DND-41 (cell line): ENCODE data around the gene PHYHD1.

ENCODE experiments used
- ATAC-seq: fragments of 200-7000 bp; cut with Tn5 transposase; 3 replicates; pipeline ENCODE4 v1.9.1; 2021; ENCODE audit warnings: low read depth; ENCODE audit not compliant: insufficient read depth
- DNase-seq: peaks from one replicate; pipeline ENCODE4 v3.0.0-alpha.2; 2020
- H2AFZ ChIP-seq: 2 replicates; pipeline ENCODE4 v1.6.0; 2012; ENCODE audit warnings: low read depth, low read length
- H3K27ac ChIP-seq: 2 replicates; pipeline ENCODE4 v1.5.1; 2012; ENCODE audit warnings: low read length, inconsistent platforms
- H3K27me3 ChIP-seq: fragments of 200-600 bp; sonication (generic); 2 replicates; pipeline ENCODE4 v1.6.0; 2012; ENCODE audit warnings: low read length, mild to moderate bottlenecking, inconsistent platforms; ENCODE audit not compliant: insufficient read depth, poor library complexity
- H3K36me3 ChIP-seq: 2 replicates; pipeline ENCODE4 v1.5.1; 2012; ENCODE audit warnings: low read length, inconsistent platforms; ENCODE audit not compliant: insufficient read depth
- H3K4me1 ChIP-seq: 2 replicates; pipeline ENCODE4 v1.5.1; 2012; ENCODE audit warnings: mild to moderate bottlenecking, low read length; ENCODE audit not compliant: insufficient read depth
- H3K4me2 ChIP-seq: 2 replicates; pipeline ENCODE4 v1.6.0; 2012; ENCODE audit warnings: mild to moderate bottlenecking, moderate library complexity, low read length, inconsistent platforms; ENCODE audit not compliant: insufficient read depth
- H3K4me3 ChIP-seq, 2 experiments: fragments of 200-600 bp in 1 of 2; shearing (Covaris generic) in 1 of 2; 2 replicates each; pipeline ENCODE4 v1.5.1; 2012 to 2016; ENCODE audit warnings: inconsistent platforms in 2 of 2, low read length in 2 of 2, mild to moderate bottlenecking in 2 of 2, low read depth in 1 of 2, moderate library complexity in 1 of 2
- H3K79me2 ChIP-seq: 2 replicates; pipeline ENCODE4 v1.6.0; 2012; ENCODE audit warnings: low read length, inconsistent platforms; ENCODE audit not compliant: insufficient read depth
- H3K9ac ChIP-seq: 2 replicates; pipeline ENCODE4 v1.6.0; 2012; ENCODE audit warnings: low read depth, mild to moderate bottlenecking, inconsistent platforms, low read length, moderate library complexity
- H3K9me3 ChIP-seq: 2 replicates; pipeline ENCODE4 v1.5.1; 2012; ENCODE audit warnings: low read length, moderate library complexity, mild to moderate bottlenecking, inconsistent platforms; ENCODE audit not compliant: insufficient read depth, severe bottlenecking
- H4K20me1 ChIP-seq: 2 replicates; pipeline ENCODE4 v1.6.0; 2012; ENCODE audit warnings: low read length; ENCODE audit not compliant: insufficient read depth
- EZH2 ChIP-seq: IDR thresholded peaks from 3 replicates; pipeline ENCODE4 v1.6.1; 2012; ENCODE audit warnings: borderline replicate concordance, low read depth, mild to moderate bottlenecking, moderate library complexity, low read length, inconsistent platforms; ENCODE audit not compliant: severe bottlenecking
- TF ChIP-seq, protein P1 (sequence below): IDR thresholded peaks from 2 replicates; pipeline ENCODE4 v1.5.1; 2012; ENCODE audit warnings: borderline replicate concordance, low read length, moderate library complexity, mild to moderate bottlenecking; ENCODE audit not compliant: poor library complexity, severe bottlenecking; ENCODE audit errors: extremely low read depth

PHYHD1 gene

DNA sequence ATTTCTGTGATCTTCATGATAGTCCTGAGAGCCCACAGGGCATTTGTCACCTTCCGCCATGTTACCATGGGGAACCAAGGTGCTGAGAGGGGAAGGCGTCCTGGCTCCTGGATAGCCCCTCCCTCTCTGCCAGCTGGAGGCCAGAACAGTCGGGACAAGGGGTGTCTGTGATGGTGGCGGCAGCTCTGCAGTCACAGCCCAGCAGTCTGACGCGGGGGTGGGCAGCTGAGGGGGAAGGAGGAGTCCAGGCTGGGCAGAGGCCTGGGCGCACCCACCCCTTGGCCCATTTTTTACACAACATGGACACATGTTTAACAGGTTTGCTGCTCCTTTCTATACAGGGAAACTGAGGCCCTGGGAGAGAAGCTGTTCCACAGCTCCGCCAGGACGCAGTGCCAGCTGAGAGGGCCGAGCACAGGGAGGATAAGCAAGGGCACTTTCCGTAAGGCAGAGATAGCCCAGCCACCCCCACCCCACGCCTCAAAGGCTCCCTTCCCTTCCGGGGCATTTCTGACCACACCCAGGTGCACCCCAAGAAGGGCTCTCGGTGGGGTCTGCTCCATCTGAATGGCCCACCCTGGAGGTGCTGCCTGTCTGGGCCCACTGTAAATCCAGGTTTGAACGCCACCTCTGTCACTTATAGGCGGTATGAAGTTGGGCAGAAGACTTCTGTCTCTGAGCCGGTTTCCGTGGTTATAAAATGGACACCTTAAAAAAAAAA is 21.8 kb upstream of the PHYHD1 start:
- ATAC-seq (no peak), DNase-seq (no peak)
- Histone ChIP-seq H3K36me3 (peaks cover 11% of the 10 kb centered on the region; the same call in 1 of the 2 replicates), H2AFZ (no peak overlapping the region), H3K9ac (no peak overlapping the region), H3K4me3 (no peak overlapping the region), H3K4me2 (no peak overlapping the region), H3K79me2 (0 out of 2 replicates have a peak, but pooled peaks cover 3% of the 10 kb centered on the region), H3K27ac (no peak overlapping the region), H3K4me1 (peaks cover 10% of the 10 kb centered on the region), H3K9me3 (no peaks in the 10 kb centered on the region), H4K20me1 (peaks cover 7% of the 10 kb centered on the region), H3K27me3 (no peaks in the 10 kb centered on the region)
- no peak for TF ChIP-seq EZH2
- TF ChIP-seq, protein P1, sequence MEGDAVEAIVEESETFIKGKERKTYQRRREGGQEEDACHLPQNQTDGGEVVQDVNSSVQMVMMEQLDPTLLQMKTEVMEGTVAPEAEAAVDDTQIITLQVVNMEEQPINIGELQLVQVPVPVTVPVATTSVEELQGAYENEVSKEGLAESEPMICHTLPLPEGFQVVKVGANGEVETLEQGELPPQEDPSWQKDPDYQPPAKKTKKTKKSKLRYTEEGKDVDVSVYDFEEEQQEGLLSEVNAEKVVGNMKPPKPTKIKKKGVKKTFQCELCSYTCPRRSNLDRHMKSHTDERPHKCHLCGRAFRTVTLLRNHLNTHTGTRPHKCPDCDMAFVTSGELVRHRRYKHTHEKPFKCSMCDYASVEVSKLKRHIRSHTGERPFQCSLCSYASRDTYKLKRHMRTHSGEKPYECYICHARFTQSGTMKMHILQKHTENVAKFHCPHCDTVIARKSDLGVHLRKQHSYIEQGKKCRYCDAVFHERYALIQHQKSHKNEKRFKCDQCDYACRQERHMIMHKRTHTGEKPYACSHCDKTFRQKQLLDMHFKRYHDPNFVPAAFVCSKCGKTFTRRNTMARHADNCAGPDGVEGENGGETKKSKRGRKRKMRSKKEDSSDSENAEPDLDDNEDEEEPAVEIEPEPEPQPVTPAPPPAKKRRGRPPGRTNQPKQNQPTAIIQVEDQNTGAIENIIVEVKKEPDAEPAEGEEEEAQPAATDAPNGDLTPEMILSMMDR = no peak

DNA sequence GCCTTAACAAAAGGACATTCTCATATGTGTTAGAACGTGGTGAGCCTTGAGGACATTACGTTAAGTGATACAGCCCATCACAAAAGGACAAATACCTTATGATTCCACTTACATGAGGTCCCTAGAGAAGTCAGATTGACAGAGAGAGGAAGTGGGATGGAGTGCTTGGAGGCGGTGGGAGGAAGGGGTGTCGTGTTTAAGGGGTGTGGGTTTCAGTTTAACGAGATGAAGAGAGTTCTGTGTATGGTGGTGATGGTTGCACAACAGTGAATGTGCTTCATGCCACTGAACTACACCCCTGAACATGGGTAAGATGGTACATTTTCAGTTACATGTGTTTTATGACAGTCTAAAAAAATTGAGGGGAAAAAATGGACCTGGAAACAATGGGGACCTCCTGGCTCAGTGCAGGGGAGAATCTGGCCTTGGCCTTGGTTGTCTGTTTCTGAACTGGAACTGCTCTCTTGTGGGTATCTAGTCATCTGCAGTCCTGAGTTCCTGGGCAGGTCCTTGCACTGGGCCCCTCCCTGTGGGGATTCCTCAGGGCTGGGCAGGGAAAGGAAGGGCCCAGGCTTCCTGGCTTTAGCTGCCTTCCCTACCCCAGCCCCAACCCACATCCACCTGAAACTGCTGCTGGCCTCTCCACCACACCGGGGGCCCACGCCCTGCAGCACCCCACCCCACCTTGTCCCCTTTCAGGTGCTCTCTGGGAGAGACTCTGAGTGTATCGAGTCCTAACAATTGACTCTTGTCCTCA is 21.0 kb upstream of the PHYHD1 start:
- no peak for DNase-seq
- no peak for ATAC-seq
- Histone ChIP-seq H3K4me1 (peaks cover 10% of the 10 kb centered on the region), H3K79me2 (0 out of 2 replicates have a peak, but pooled peaks cover 3% of the 10 kb centered on the region), H3K27ac (no peak overlapping the region), H3K36me3 (peaks cover 10% of the 10 kb centered on the region; the same call in 1 of the 2 replicates), H4K20me1 (peaks cover 7% of the 10 kb centered on the region), H2AFZ (no peak overlapping the region), H3K4me2 (no peak overlapping the region), H3K9ac (no peak overlapping the region), H3K27me3 (no peaks in the 10 kb centered on the region), H3K4me3 (no peak overlapping the region), H3K9me3 (no peaks in the 10 kb centered on the region)
- TF ChIP-seq EZH2 = no peak
- TF ChIP-seq, protein P1 = no peak

DNA sequence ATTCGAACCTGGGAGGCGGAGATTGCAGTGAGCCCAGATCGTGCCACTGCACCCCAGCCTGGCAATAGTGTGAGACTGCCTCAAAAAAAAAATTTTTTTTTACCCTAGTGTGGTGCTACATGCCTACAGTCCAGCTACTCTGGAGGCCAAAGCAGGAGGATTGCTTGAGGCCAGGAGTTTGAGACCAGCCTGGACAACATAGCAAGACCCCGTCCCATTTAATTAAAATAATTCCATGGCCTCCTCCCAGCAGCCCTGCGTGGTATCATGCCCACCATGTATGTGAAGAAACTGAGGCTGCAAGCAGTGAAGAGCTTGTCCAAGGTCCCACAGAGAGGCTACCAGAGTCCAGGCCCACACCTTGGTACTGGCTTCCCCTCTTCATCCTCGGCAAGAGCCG is 19.4 kb upstream of the PHYHD1 start:
- no peak for DNase-seq
- peaks cover 4% of the 10 kb centered on the region for H4K20me1 ChIP-seq

More for the DNA sequence above, 19.4 kb upstream of the PHYHD1 start:
- Histone ChIP-seq H3K4me1 (peaks cover 10% of the 10 kb centered on the region), H3K9ac (no peak overlapping the region), H3K9me3 (no peaks in the 10 kb centered on the region), H3K27ac (no peak overlapping the region), H3K79me2 (0 out of 2 replicates have a peak, but pooled peaks cover 3% of the 10 kb centered on the region), H3K4me2 (no peak overlapping the region), H3K27me3 (no peaks in the 10 kb centered on the region), H2AFZ (no peak overlapping the region), H3K36me3 (peaks cover 5% of the 10 kb centered on the region; the same call in 1 of the 2 replicates), H3K4me3 (no peak overlapping the region)
- TF ChIP-seq EZH2 = no peak
- TF ChIP-seq, protein P1 = no peak
- ATAC-seq = no peak
